Activated CD8-positive, alpha-beta T cell treated with anti-CD3 and anti-CD28 coated beads, Interleukin-2, amount 10 ng/mL, durations not matched to agents 7 days and 5 days (primary cell): ENCODE data around the gene ZBTB7C. TPM values are rescaled to one million over a fixed set of nuclear protein-coding genes. Genes with fewer than 3 reads are reported as not detected.

Experiments used
- ATAC-seq: fragments of 150-1000 bp; cut with Tn5 transposase; one replicate; pipeline ENCODE4 v1.10.0; 2021; ENCODE audit warnings: moderate library complexity
- CTCF ChIA-PET: fragments of 350-600 bp; sonication (Branson Sonifier 250); formaldehyde crosslinking; loops from one replicate; lab custom pipeline; 2021; ENCODE audit warnings: antibody characterized with exemption; lab: Charles Lee
- POLR2A ChIA-PET: fragments of 350-600 bp; sonication (Branson Sonifier 250); formaldehyde crosslinking; loops from one replicate; lab custom pipeline; 2021; ENCODE audit warnings: antibody characterized with exemption; lab: Charles Lee
- DNase-seq: peaks from one replicate; pipeline ENCODE4 v3.0.0-alpha.2; 2020
- H3K27ac Mint-ChIP-seq: one replicate; pipeline ENCODE4 v1.8.0; 2021; ENCODE audit warnings: mild to moderate bottlenecking, mixed read lengths
- H3K27me3 Mint-ChIP-seq: one replicate; pipeline ENCODE4 v1.8.0; 2021; ENCODE audit warnings: low read depth, mixed read lengths
- H3K36me3 Mint-ChIP-seq: one replicate; pipeline ENCODE4 v1.8.0; 2021; ENCODE audit warnings: low read depth, mixed read lengths
- H3K4me1 Mint-ChIP-seq: one replicate; pipeline ENCODE4 v1.8.0; 2021; ENCODE audit warnings: low read depth, mixed read lengths
- H3K4me3 Mint-ChIP-seq: one replicate; pipeline ENCODE4 v1.8.0; 2021; ENCODE audit warnings: mild to moderate bottlenecking, mixed read lengths
- H3K9me3 Mint-ChIP-seq: one replicate; pipeline ENCODE4 v1.8.0; 2022; ENCODE audit warnings: mixed read lengths; ENCODE audit not compliant: insufficient read depth
- total RNA-seq, 2 experiments: library from RNA; stranded (reverse); gene quantifications; one replicate each; pipeline ENCODE4 v1.2.3, GENCODE V29; 2021

The ZBTB7C gene
- total RNA-seq, 2 experiments from 2014 or later, result not detected

- Mint-ChIP-seq H3K4me3 (no peak overlapping the region), H3K27me3 (peaks cover 59% of the 10 kb centered on the region), H3K9me3 (no peaks in the 10 kb centered on the region), H3K27ac (no peak overlapping the region), H3K36me3 (peaks cover 1% of the 10 kb centered on the region), H3K4me1 (peaks cover 10% of the 10 kb centered on the region)
- CTCF ChIA-PET, result no interaction called here
- DNase-seq (no peak), ATAC-seq (no peak)
- POLR2A ChIA-PET, result no interaction called here
Observed at GRCh38 chr18:48413342-48413741, 4.2 kb upstream of the ZBTB7C start.

DNA sequence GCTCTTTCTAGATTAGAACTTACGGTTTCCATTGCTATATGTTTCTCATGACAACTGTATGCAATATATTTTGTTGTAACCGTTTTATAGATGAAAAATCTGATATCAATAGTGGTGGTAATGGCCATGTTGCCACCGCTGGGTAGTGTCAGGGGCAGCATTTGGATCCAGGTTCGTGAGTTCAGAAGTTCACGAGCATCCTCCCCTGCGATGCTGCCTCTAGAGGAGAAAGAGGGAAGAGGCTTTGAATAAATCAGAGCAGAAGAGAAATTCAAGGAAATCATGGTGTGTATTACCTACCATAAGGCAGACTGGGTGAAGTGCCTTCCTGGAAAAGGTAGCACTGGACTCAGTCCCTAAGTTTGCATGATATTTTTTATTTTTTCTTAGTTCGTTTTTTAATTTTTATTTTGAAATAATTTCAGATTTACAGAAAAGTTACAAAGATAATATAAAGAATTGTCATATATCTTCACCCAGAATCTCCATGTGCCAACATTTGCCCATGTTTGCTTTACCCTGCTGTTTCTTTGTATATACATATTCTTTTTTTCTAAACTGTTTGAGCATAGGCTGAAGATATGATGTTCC lies 3.3 kb upstream of the ZBTB7C start:
- DNase-seq (peak; percentile 46), ATAC-seq (no peak)
- ChIA-PET POLR2A (no interaction called here), CTCF (interaction anchor here (0.6 to 1.1 kb wide), 4 partner anchors 13 to 49 kb away, joined by 3 to 8 read pairs (median 4); no protein-coding TSS in a partner anchor)
- Mint-ChIP-seq H3K27ac (no peak overlapping the region), H3K4me3 (no peak overlapping the region), H3K9me3 (no peaks in the 10 kb centered on the region), H3K27me3 (peaks cover 63% of the 10 kb centered on the region), H3K4me1 (peaks cover 15% of the 10 kb centered on the region), H3K36me3 (peaks cover 3% of the 10 kb centered on the region)

DNA sequence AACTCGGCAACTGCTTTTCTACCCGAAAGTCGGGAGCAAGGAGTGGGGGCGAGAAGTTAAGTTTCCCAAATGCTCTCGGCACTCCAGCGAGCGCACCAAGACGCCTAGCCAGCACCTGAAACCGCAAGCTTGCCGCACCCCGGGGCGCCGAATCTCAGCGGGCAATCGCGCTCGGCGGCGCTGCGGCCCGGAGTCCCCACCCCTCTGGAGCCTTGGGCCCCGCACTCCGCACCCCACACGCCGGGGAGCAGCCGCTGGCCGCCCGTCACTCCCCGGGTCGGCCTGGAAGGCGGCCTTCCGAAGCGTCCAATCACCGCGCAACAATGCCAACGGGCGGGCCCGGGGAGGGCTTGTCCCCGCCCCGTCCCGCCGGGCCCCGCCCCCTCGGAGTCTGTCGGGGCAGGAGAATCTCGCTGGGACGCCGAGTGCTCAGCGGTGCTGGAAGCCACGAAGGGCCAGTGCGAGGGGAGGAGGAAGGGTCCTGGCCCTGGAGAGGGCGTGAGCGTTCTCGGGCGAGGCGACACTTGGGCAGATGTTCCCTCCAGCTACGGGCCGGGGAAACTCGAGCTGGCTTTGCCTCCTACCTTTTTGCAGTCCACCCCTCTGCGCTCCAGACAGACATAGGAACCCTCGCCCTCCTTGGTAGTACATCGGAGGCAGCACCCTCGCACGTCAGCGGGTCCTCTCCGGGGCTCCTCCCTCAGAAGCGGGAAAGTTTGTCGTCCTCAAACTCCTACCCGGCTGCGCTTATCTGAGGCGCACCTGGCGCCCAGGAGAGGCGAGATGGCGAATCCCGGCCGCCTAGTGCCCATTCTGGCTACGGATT lies 1.1 kb upstream of the ZBTB7C start:
- peaks cover 3% of the 10 kb centered on the region for H3K36me3 Mint-ChIP-seq
- ATAC-seq (peak; percentile 94), DNase-seq (peak; percentile 76)
- no peak overlapping the region for H3K27ac Mint-ChIP-seq
- H3K27me3 Mint-ChIP-seq, result peaks cover 68% of the 10 kb centered on the region
- ChIA-PET CTCF (no interaction called here), POLR2A (no interaction called here)
- H3K9me3 Mint-ChIP-seq, result no peaks in the 10 kb centered on the region
- H3K4me1 Mint-ChIP-seq, result peaks cover 15% of the 10 kb centered on the region
- peak overlapping the region; percentile 57 for H3K4me3 Mint-ChIP-seq

DNA sequence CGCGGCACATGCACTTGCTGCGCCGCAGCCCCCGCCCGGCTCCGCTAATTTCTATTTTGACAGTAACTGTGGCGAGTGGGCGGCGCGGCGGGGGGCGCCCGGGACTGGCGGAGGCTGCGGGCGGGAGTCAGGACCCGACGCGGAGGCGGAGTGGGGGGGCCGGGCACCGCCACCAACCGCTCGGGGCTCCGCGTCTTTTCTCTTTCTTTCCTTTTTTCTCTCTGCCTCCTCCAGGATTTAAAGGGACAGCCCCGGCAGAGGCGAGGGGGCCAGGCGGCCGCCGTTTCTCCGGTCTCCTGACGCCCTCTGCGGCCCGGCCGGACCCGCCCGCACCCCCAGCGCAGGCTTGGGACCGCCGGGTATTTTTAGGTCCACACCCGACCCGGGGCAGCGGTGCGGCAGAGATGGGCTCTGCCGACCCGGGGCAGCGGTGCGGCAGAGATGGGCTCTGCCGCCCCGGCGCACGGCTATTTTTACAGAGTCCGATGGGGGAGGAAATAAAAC lies 460 bp upstream of the ZBTB7C start:
- peaks cover 3% of the 10 kb centered on the region for H3K36me3 Mint-ChIP-seq
- peaks cover 72% of the 10 kb centered on the region for H3K27me3 Mint-ChIP-seq
- ChIA-PET CTCF (no interaction called here), POLR2A (no interaction called here)
- H3K4me3 Mint-ChIP-seq, result peak overlapping the region; percentile 56
- H3K27ac Mint-ChIP-seq, result no peak overlapping the region
- DNase-seq (no peak), ATAC-seq (peak; percentile 17)
- peaks cover 15% of the 10 kb centered on the region for H3K4me1 Mint-ChIP-seq
- no peaks in the 10 kb centered on the region for H3K9me3 Mint-ChIP-seq

- POLR2A ChIA-PET, result no interaction called here
- Mint-ChIP-seq H3K4me3 (peak overlapping the region; percentile 60), H3K27me3 (peaks cover 68% of the 10 kb centered on the region), H3K4me1 (peaks cover 15% of the 10 kb centered on the region), H3K27ac (peak overlapping the region; percentile 25), H3K9me3 (no peaks in the 10 kb centered on the region), H3K36me3 (peaks cover 3% of the 10 kb centered on the region)
- DNase-seq (no peak), ATAC-seq (no peak)
- CTCF ChIA-PET, result no interaction called here
Observed at GRCh38 chr18:48408111-48408726, 964 bp downstream of the ZBTB7C start.

GRCh38 chr18:48407358-48407757 lies 1.8 kb downstream of the ZBTB7C start:
- H3K4me3 Mint-ChIP-seq, result no peak overlapping the region
- DNase-seq (no peak), ATAC-seq (no peak)
- H3K36me3 Mint-ChIP-seq, result peaks cover 3% of the 10 kb centered on the region
- H3K27ac Mint-ChIP-seq, result no peak overlapping the region
- ChIA-PET POLR2A (no interaction called here), CTCF (no interaction called here)
- peaks cover 67% of the 10 kb centered on the region for H3K27me3 Mint-ChIP-seq
- H3K9me3 Mint-ChIP-seq, result no peaks in the 10 kb centered on the region
- peaks cover 15% of the 10 kb centered on the region for H3K4me1 Mint-ChIP-seq

DNA sequence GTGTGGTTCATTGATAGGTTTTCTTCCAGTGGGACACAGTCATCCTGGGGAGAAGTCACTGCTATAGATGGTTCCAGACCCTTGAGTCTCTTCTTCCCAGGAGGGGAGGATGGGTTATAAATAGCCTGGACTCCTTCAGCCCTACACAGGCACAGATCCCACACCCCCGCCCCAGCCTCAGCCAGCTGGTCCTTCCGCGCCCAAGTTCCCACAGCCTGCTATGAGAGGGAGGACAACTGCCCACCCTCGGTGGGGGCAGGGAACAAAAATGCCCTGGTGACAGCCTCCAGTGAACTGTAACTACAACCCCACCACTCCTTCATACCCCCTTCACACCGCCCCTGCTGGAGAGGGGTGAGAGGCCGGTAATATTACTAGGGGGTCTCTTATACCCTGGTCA lies 3.2 kb downstream of the ZBTB7C start:
- H3K4me3 Mint-ChIP-seq, result no peak overlapping the region
- H3K4me1 Mint-ChIP-seq, result peaks cover 13% of the 10 kb centered on the region
- peaks cover 3% of the 10 kb centered on the region for H3K36me3 Mint-ChIP-seq
- H3K27ac Mint-ChIP-seq, result no peak overlapping the region
- DNase-seq, result no peak
- POLR2A ChIA-PET, result interaction anchor here (0.6 kb wide), 1 partner anchor 61 kb away, joined by 3 read pairs; no protein-coding TSS in a partner anchor
- ATAC-seq, result no peak
- no peaks in the 10 kb centered on the region for H3K9me3 Mint-ChIP-seq
- peaks cover 53% of the 10 kb centered on the region for H3K27me3 Mint-ChIP-seq
- CTCF ChIA-PET, result no interaction called here

GRCh38 chr18:48404716-48405507 lies 4.3 kb downstream of the ZBTB7C start:
- ATAC-seq (no peak), DNase-seq (no peak)
- Mint-ChIP-seq H3K9me3 (no peaks in the 10 kb centered on the region), H3K4me3 (no peak overlapping the region), H3K4me1 (peaks cover 10% of the 10 kb centered on the region), H3K27ac (no peak overlapping the region), H3K36me3 (peaks cover 3% of the 10 kb centered on the region), H3K27me3 (peaks cover 47% of the 10 kb centered on the region)
- CTCF ChIA-PET, result no interaction called here
- POLR2A ChIA-PET, result no interaction called here

DNA sequence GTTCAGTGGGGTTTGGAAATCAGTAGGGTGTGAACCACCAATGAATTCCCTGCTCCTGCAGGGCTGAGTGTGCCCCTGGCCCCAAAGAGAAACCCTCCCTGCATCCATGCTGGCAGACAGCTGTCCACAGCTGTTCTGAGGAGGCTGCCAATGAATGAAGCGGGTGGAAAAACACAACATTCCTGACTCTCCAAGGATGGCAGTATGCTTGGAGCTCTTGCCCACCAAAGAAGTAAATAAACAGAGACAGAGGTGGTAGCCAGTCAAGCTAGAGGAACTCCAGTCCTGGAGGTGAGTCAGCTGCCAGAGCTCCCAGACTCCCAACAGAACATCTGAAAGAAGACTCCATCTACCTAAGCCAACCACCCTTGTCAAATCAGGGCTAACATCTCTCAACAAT lies 6.2 kb downstream of the ZBTB7C start:
- ATAC-seq, result no peak
- DNase-seq, result no peak
- Mint-ChIP-seq H3K4me1 (peaks cover 12% of the 10 kb centered on the region), H3K27ac (no peak overlapping the region), H3K27me3 (peaks cover 51% of the 10 kb centered on the region), H3K36me3 (no peaks in the 10 kb centered on the region), H3K4me3 (no peak overlapping the region), H3K9me3 (no peaks in the 10 kb centered on the region)
- ChIA-PET POLR2A (no interaction called here), CTCF (no interaction called here)

- no peak for DNase-seq
- Mint-ChIP-seq H3K27me3 (peaks cover 50% of the 10 kb centered on the region), H3K4me1 (peaks cover 10% of the 10 kb centered on the region), H3K27ac (no peak overlapping the region), H3K9me3 (no peaks in the 10 kb centered on the region), H3K36me3 (no peaks in the 10 kb centered on the region), H3K4me3 (no peak overlapping the region)
- no peak for ATAC-seq
- CTCF ChIA-PET, result interaction anchor here (2.0 to 2.1 kb wide), 2 partner anchors 13 to 46 kb away, joined by 5 to 8 read pairs; no protein-coding TSS in a partner anchor
- POLR2A ChIA-PET, result no interaction called here
Observed at GRCh38 chr18:48399303-48400075, 9.7 kb downstream of the ZBTB7C start.

- H3K27me3 Mint-ChIP-seq, result peaks cover 53% of the 10 kb centered on the region
- no peak overlapping the region for H3K4me3 Mint-ChIP-seq
- ChIA-PET POLR2A (no interaction called here), CTCF (interaction anchor here (1.2 to 2.0 kb wide), 2 partner anchors 14 to 47 kb away, joined by 4 to 8 read pairs; no protein-coding TSS in a partner anchor)
- no peaks in the 10 kb centered on the region for H3K36me3 Mint-ChIP-seq
- peaks cover 10% of the 10 kb centered on the region for H3K4me1 Mint-ChIP-seq
- H3K9me3 Mint-ChIP-seq, result no peaks in the 10 kb centered on the region
- ATAC-seq (no peak), DNase-seq (no peak)
- no peak overlapping the region for H3K27ac Mint-ChIP-seq
Observed at GRCh38 chr18:48398074-48398473, 11.1 kb downstream of the ZBTB7C start.
